Fibroblast of skin of back (primary cell): Measurements from ENCODE around the gene DDX43.
"Not testable (repeated sequence)": the region's sequence is repeated elsewhere in the genome, so short reads cannot be mapped to it uniquely, and the experiment has no call there.

ENCODE experiments used
- DNase-seq: peaks from one replicate; pipeline ENCODE4 v3.0.0-alpha.2; 2013

Gene DDX43

GRCh38 chr6:73388800-73389512 lies 5.7 kb upstream of the DDX43 start:
- peak; percentile 61 for DNase-seq

DNA sequence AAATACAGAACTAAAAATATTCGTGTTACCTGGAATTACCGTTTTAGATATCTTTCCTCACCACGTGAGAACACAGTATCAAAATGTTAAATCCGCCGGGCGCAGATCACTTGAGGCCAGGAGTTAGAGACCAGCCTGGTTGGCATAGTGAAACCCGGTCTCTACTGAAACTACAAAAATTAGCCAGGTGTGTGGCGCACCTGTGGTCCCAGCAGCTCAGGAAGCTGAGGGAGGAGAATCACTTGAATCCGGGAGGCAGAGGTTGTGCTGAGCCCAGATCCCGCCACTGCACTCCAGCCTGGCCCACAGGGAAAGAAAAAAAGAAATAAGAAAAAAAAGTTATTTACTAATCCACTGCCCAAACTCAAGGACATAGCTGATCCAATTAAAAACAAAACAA lies 4.8 kb upstream of the DDX43 start:
- DNase-seq = no peak

- no peak for DNase-seq
These were observed 3.0 kb upstream of the DDX43 start for GRCh38 chr6:73391675-73392074.

- DNase-seq = not testable (repeated sequence)
These were observed 2.4 kb upstream of the DDX43 start for GRCh38 chr6:73392188-73392587.

- DNase-seq = no peak
These were observed 1.4 kb upstream of the DDX43 start for GRCh38 chr6:73393278-73393677.

DNA sequence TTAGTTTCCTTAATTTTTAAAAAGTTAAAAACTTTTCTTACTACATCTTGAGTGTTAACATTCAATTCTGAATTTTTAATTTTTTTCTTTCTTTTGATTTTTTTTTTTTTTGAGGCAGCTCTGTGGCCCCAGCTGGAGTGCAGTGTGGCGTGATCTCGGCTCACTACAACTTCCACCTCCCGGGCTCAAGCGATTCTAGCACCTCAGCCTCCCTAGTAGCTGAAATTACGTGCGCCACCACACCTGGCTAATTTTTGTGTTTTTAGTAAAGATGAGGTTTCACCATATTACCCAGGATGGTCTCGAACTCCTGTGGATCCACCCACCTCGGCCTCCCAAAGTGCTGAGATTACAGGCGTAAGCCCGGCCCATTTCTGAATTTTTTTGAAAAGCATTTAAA lies 1.2 kb downstream of the DDX43 start:
- no peak for DNase-seq

DNA sequence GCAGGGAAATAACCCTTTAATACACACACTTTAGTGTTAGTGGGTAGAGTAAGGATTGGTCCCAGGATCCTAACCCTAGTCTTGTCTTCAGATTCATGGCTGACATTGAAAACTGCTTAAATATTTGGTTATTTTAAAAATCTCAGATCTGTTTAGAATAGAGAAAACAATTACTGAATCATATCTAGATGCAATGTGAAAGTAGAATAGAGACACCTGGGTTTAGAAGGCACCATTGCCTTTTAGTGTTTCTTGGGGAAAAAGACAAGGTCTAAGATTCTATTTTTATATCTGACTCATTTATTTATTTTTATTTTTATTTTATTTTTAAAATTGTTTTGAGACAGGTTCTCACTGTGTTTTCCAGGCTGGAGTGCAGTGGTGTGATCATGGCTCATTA lies 6.0 kb downstream of the DDX43 start:
- DNase-seq = no peak

- DNase-seq = no peak
These were observed 14.8 kb downstream of the DDX43 start for GRCh38 chr6:73409395-73409794.

DNA sequence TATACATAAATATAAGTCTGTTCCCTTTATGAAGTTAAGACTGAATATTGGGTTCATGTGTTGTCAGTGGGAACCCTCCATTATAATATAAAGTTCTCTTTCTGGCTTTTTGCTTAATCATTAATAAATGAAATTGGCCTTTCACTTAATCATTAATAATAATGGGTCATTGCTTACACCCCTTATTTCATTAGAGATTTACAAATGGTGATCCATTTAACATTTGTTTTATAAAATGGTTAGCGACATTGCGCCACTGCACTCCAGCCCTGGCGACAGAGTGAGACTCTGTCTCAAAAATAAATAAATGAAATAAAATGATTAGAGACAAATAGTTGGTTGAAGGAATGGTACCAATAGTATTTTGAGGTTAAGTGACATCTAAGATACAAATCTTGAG lies 18.5 kb downstream of the DDX43 start:
- no peak for DNase-seq

DNA sequence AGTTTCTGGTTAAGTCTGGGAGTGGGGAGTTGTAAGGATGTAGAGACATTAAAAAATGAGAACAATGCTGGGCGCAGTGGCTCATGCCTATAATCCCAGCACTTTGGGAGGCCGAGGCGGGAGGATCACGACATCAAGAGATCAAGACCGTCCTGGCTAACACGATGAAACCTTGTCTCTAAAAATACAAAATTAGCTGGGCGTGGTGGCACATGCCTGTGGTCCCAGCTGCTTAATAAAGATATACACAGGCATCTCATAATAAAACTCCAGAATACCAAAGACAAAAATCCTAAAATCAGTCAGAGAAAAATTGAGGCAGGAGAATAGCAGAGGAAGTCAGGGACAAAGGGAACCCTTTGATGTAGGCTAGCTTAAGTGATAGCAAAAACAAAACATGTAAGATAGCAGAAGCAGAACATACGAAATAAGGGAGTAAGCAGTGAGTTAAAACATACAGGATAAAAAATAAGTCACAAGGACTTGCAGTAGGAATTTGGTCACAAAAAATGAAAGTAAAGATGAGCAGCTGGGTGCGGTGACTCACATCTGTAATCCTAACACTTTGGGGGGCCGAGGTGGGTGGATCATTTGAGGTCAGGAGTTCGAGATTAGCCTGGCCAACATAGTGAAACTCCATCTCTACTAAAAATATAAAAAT lies 23.6 kb downstream of the DDX43 start:
- peak; percentile 28 for DNase-seq

DNA sequence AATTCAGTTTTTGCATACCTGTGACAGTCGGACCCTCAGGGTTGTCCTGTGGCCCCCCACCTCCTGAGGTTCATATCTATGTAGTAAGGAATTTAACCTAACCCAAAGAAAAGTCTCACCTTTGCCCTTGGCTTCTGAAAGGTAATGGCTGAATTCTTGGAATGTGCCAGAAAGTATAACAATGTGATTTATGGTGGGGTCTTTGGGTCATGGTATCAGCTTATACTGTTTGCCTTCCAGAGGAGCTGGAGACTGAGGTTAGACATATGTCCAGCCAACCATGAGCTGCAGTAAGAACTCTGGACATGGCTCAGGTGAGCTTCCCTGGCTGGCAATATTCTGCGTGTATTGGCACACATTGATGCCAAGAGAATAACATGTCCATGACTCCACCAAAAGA lies 26.9 kb downstream of the DDX43 start:
- DNase-seq = no peak

- DNase-seq = no peak
These were observed 40.6 kb downstream of the DDX43 start for GRCh38 chr6:73435236-73435635.

GRCh38 chr6:73443555-73443954 lies 48.9 kb downstream of the DDX43 start:
- DNase-seq = no peak

DNA sequence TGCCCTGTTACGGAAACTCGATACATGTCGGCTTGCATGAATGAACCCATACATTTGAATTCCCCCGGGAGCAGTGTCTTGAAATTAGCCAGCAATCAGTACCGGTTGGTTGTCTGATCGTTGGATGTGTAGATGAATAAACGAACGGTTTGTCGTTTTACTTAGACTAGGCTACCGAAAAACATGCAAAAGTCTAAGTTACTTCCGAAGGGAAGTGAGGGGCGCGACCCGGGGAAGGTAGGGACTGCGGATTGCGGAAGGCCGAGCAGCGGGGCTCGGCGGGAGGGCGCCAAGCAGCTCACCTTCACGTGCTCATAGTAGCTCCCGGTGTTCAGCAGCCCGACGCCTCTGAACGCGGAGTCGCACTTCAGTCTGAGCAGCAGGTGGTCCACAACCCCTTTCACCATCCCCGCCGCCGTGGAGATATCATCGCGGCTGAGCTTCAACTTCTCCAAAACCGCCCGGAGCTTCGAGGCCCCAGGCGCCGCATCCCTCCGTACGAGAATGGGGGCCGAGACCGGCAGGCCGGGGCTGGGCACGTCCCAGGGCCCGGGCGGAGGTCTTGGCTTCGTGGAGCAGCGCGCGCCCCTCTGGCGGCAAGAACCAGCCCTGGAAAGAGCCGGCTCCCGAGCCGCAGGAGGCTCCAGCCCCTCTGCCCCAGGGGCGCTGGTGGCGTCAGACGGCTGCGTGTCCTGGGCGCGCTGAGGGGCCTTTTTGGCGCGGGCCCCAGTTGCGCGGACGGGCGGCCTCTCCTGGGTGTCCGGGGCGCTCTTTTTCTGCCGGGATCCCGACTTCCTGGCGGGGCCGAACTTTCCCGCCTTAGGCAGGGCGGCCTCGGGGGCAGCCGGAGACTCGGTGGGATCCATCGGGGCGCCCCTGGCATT lies 56.8 kb downstream of the DDX43 start:
- DNase-seq = peak; percentile 59

DNA sequence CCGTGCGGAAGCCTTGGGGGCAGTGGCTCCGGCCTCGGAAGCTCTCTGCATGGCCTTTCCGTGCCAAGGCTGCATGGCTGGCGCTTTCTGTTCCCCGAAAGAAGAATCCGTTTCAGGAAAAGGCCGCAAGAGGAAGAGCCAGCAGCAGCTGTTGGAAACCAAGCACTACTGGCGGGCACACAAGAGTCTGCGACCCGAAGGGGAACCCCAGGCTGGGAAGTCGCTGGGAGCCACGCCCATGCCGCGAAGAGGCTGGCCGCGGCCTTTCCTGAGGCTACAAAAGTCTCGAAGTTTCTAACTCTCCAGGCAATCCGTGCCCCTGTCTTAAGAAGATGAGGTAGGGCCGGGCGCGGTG lies 57.5 kb downstream of the DDX43 start, which contains the start of gene CGAS:
TSS of gene CGAS (minus strand) at position 191 of the 355 bp plus-strand sequence. CDS start at position 75, 116 bp downstream.
- peak; percentile 75 for DNase-seq

DNA sequence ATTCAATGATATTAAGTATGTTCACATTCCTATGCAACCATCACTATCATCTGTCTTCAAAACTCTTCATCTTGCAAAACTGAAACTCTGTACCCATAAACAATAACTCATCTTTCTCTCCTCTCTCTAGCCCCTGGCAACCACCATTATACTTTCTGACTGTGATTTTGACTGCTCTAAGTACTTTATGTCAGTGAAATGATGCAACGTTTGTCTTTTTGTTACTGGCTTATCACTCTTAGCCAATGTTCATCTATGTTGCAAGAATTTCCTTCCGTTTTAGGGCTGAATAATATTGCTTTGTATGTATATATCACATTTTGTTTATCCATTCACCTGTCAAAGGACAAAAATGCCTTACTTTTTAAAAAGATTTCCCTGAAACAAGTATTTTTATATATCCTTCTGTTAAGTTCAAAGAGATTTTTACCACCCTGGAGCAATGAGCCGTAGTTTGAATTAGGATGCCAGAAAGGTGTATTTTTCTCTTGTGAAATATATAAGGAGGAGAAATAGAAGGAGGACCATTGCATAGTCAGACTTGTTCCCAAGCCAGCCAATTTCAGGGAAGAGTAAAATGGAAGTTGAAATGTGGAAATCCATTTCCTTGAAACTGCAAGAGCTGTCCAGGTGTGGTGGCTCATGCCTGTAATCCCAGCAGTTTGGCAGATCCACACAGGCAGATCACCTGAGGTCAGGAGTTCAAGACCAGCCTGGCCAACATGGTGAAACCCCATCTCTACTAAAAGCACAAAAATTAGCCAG lies 61.4 kb downstream of the DDX43 start:
- DNase-seq = no peak

- not testable (repeated sequence) for DNase-seq
These were observed 64.8 kb downstream of the DDX43 start for GRCh38 chr6:73459474-73459873.

DNA sequence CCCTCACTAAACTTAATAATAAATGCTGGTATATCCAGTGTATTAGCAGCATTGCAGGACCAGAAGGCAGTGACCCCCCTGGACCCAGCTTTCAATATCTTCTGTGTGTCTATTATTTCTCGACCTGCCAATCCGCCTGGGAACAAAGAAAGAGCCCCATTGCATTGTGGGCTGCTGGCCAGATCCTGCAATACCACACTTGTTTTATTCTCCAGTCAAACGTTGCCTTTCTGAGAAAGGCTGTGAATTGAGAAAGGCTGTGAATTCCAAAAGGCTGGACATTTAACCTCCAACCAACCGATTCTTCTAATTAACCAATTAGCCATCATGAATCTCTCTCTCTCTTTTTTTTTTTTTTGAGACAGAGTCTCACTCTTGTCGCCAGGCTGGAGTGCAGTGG lies 65.4 kb downstream of the DDX43 start:
- no peak for DNase-seq

DNA sequence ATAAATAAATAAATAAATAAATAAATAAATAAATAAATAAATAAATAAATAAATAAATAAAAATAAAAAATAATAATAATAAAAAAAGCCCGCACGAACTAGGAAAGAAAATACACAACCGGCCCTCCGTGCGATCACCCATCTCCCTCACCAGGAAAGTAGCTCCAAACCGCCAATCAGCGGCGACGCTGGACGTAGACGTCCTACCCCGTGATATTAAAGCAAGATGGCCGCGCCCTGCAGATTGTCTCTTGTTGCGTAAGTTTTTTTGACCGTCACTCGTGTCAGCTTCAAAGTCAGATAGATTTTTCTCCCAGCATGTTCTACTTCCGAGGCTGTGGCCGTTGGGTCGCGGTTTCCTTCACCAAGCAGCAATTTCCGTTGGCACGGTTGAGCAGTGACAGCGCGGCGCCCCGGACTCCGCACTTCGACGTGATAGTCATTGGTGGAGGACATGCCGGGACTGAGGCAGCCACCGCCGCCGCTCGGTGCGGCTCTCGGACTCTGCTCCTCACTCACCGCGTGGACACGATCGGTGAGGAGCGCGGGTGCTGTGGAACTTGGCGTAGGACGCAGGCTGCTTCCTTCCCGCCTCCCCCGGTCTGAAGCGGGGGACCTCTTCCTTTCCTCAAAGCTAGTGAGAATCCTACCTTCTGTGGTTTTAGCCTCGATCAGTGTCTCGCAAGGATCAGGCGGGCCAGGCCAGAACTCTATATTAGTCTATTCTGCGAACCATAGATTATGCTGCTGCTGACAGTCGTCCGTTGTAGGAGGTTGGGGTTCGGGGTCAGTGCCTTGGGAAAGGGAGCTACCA lies 67.1 kb downstream of the DDX43 start, which contains the start of gene MTO1:
TSS of gene MTO1 (plus strand) at position 201 of the 814 bp plus-strand sequence. CDS start at position 319, 118 bp downstream.
- DNase-seq = peak; percentile 94
